ENCODE measurements around the gene RTN4.
"Not testable (repeated sequence)": the region's sequence is repeated elsewhere in the genome, so short reads cannot be mapped to it uniquely, and the experiment has no call there.

Gene RTN4, protein sequence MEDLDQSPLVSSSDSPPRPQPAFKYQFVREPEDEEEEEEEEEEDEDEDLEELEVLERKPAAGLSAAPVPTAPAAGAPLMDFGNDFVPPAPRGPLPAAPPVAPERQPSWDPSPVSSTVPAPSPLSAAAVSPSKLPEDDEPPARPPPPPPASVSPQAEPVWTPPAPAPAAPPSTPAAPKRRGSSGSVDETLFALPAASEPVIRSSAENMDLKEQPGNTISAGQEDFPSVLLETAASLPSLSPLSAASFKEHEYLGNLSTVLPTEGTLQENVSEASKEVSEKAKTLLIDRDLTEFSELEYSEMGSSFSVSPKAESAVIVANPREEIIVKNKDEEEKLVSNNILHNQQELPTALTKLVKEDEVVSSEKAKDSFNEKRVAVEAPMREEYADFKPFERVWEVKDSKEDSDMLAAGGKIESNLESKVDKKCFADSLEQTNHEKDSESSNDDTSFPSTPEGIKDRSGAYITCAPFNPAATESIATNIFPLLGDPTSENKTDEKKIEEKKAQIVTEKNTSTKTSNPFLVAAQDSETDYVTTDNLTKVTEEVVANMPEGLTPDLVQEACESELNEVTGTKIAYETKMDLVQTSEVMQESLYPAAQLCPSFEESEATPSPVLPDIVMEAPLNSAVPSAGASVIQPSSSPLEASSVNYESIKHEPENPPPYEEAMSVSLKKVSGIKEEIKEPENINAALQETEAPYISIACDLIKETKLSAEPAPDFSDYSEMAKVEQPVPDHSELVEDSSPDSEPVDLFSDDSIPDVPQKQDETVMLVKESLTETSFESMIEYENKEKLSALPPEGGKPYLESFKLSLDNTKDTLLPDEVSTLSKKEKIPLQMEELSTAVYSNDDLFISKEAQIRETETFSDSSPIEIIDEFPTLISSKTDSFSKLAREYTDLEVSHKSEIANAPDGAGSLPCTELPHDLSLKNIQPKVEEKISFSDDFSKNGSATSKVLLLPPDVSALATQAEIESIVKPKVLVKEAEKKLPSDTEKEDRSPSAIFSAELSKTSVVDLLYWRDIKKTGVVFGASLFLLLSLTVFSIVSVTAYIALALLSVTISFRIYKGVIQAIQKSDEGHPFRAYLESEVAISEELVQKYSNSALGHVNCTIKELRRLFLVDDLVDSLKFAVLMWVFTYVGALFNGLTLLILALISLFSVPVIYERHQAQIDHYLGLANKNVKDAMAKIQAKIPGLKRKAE

DNA sequence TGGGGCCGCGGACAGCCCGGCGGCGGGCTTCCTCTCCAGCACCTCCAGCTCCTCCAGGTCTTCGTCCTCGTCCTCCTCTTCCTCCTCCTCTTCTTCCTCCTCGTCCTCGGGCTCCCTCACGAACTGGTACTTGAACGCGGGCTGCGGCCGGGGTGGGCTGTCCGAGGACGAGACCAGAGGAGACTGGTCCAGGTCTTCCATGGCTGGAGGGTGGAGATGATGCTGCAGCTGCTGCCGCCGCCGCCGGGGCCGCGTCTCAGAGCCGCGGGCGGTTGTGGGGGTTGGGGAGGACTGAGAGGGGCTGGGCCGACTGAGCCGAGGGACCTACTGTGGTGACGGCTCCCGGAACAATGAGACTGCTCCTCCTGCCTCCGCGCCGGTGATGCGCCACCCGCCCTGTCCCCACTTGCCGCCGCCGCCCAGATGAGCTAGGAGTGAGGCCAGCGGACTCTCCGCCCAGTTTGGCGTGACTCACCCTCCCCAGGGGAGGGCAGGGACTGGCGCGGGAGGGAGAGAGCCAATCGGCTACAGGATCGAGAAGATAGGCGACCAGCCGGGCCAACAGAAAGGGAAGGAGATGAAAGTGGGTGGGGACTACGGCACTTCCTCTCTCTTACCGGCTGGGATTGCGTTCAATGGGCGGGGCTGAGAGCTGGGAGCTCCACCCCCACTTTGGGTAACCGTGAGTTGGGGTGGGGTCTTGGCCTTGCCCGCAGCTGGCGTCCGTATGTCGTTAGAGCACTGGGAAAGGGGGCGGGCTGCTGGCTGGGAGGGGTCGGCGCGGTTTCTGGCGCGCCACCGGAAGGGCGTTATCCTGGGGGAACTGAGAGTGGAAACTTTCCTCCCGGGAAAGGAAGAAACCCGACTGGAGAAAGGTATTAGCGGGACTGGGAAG lies at the start of gene RTN4:
Gene RTN4 (minus strand): TSS at position 352 of the 895 bp plus-strand sequence. CDS start 151 bp downstream, at position 201.
- Histone ChIP-seq H3K27me3 (ENCODE audit: control insufficient read depth in 2 of 2, insufficient read depth in 2 of 2, low read length in 2 of 2) (no peaks in the 10 kb centered on the region), H3K36me3 (ENCODE audit: control insufficient read depth in 2 of 2, insufficient read depth in 2 of 2, low read length in 2 of 2) (no peaks in the 10 kb centered on the region), H3K9me3 (ENCODE audit: control insufficient read depth in 2 of 2, low read length in 2 of 2) (no peaks in the 10 kb centered on the region), H3K27ac (ENCODE audit: low read depth in 2 of 2, low read length in 2 of 2) (peak within 1 kb of the TSS; percentile 99 to 100), H3K9ac (ENCODE audit: low read depth in 1 of 2, low read length in 2 of 2) (peak within 1 kb of the TSS; percentile 96 to 99), H3K4me1 (ENCODE audit: control insufficient read depth in 2 of 2, insufficient read depth in 2 of 2, low read length in 2 of 2) (peaks cover 16 to 18% of the 10 kb centered on the region in 2 donors), H3K4me3 (ENCODE audit: low read length in 2 of 2) (peak within 1 kb of the TSS; percentile 91 to 97)

DNA sequence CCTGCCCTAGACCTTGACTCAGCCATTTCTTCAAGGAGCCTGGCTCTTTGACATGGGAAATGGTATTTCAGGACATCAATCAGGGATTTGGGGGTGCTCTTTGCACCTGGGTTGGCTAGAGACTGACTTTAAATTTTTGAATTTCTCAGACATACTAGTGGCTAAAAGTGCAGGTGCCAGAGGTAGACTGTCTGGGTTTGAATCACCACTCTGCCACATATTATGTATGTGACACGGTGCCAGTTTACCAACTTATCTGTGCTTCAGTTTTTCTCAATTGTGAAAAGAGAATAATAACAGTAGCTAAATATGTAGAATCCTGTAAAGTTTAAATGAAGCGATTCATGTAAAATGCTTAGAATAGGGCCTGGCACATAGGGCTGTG lies 49.2 kb upstream of the RTN4 start:
- peaks cover 2 to 4% of the 10 kb centered on the region in 2 donors for H3K4me1 ChIP-seq (ENCODE audit: control insufficient read depth in 2 of 2, insufficient read depth in 2 of 2, low read length in 2 of 2)
- no peak overlapping the region for H3K9ac ChIP-seq (ENCODE audit: low read depth in 1 of 2, low read length in 2 of 2)
- H3K27ac ChIP-seq (ENCODE audit: low read depth in 2 of 2, low read length in 2 of 2): no peak overlapping the region

DNA sequence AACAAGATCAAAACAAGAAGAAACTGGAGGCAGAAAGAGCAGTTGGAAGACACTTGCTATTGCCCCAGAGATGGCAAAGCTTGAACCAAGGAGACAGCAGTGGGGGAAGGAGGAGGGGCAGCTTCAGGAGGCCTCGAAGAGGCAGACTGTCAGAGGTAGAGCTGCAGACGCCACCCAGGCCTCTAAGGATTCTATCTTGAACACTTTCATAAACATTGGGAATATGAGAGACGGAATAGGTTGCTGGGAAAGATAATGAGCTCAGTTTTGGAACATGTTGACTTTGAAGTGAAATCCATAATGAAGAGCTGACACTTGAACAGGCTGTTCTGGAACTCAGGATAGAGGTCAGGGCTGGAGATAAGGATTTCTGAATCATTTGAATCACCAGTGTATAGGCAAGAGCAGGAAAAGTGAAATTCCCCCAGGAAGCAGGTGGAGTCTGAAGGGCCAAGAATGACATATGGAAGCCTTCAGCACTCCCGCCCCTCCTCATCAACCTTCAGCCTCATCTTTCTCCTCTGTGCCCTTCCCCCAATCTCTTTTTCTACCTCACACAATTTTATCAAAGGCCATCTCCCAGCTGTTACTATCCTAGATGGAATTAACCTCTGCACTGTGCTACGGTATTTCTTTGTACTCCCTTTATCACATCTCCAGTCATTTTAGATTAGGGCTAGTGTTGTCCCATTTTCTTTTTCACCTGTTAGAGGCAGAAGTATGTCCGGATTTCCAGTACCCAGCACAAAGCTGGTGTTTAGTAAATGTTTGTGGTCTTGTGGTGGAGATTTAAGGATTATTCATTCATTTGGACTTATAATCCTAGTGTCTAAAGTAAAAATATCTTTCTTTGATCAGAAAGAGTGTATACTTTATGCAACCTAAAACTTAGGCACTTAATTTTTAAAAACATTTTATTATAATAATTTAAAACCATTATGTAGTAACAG lies 47.5 kb upstream of the RTN4 start:
- Histone ChIP-seq H3K4me1 (ENCODE audit: control insufficient read depth in 2 of 2, insufficient read depth in 2 of 2, low read length in 2 of 2) (peaks cover 2 to 4% of the 10 kb centered on the region in 2 donors), H3K4me3 (ENCODE audit: low read length in 2 of 2) (no peak overlapping the region), H3K27ac (ENCODE audit: low read depth in 2 of 2, low read length in 2 of 2) (peak overlapping the region in 1 of 2 donors; percentile 34), H3K36me3 (ENCODE audit: control insufficient read depth in 2 of 2, insufficient read depth in 2 of 2, low read length in 2 of 2) (no peaks in the 10 kb centered on the region), H3K9me3 (ENCODE audit: control insufficient read depth in 2 of 2, low read length in 2 of 2) (no peaks in the 10 kb centered on the region), H3K27me3 (ENCODE audit: control insufficient read depth in 2 of 2, insufficient read depth in 2 of 2, low read length in 2 of 2) (no peaks in the 10 kb centered on the region), H3K9ac (ENCODE audit: low read depth in 1 of 2, low read length in 2 of 2) (no peak overlapping the region)

More for the DNA sequence above, 49.2 kb upstream of the RTN4 start:
- Histone ChIP-seq H3K9me3 (ENCODE audit: control insufficient read depth in 2 of 2, low read length in 2 of 2) (no peaks in the 10 kb centered on the region), H3K36me3 (ENCODE audit: control insufficient read depth in 2 of 2, insufficient read depth in 2 of 2, low read length in 2 of 2) (no peaks in the 10 kb centered on the region), H3K27me3 (ENCODE audit: control insufficient read depth in 2 of 2, insufficient read depth in 2 of 2, low read length in 2 of 2) (no peaks in the 10 kb centered on the region), H3K4me3 (ENCODE audit: low read length in 2 of 2) (no peak overlapping the region)

DNA sequence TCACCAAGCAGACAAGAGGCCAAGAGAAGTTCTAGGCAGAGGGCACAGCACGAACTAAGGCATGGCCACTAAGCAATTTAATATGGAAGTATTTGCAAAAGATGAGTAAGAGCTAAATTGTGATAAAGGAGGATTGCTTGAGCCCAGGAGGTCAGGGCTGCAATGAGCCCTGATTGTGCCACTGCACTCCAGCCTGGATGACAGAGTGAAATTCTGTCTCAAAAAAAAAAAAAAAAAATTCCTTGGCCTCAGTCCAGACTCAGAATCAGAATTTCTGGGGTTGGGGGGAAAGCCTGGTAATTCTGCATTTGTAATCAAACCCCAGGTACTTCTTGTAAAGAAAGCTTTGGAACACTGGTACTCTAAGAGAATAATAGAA lies 46.8 kb upstream of the RTN4 start:
- no peaks in the 10 kb centered on the region for H3K36me3 ChIP-seq (ENCODE audit: control insufficient read depth in 2 of 2, insufficient read depth in 2 of 2, low read length in 2 of 2)
- peaks cover 4 to 7% of the 10 kb centered on the region in 2 donors for H3K4me1 ChIP-seq (ENCODE audit: control insufficient read depth in 2 of 2, insufficient read depth in 2 of 2, low read length in 2 of 2)
- H3K9me3 ChIP-seq (ENCODE audit: control insufficient read depth in 2 of 2, low read length in 2 of 2): no peaks in the 10 kb centered on the region
- H3K9ac ChIP-seq (ENCODE audit: low read depth in 1 of 2, low read length in 2 of 2): no peak overlapping the region
- H3K4me3 ChIP-seq (ENCODE audit: low read length in 2 of 2): no peak overlapping the region
- peak overlapping the region in 1 of 2 donors; percentile 34 for H3K27ac ChIP-seq (ENCODE audit: low read depth in 2 of 2, low read length in 2 of 2)
- H3K27me3 ChIP-seq (ENCODE audit: control insufficient read depth in 2 of 2, insufficient read depth in 2 of 2, low read length in 2 of 2): no peaks in the 10 kb centered on the region

DNA sequence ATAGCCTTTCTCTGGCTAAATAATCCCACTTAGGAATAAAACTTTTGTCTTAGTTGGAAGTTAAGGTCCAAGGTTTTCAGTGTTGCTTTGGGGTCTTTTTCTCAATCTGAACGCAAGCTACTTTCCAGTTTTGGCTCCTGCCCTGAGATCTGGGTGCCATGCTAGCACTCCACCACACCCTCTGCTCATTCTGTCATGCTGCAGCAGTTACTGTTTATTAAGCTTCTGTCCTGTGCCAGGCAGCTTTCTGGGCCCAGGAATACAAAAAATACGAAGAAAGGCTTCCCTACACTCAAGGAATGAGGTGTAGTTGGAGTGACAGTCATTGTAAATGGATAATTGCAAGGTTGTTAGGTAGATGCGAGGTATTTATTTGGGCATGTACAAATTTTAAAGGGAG lies 46.3 kb upstream of the RTN4 start:
- Histone ChIP-seq H3K9me3 (ENCODE audit: control insufficient read depth in 2 of 2, low read length in 2 of 2) (no peaks in the 10 kb centered on the region), H3K9ac (ENCODE audit: low read depth in 1 of 2, low read length in 2 of 2) (no peak overlapping the region), H3K27me3 (ENCODE audit: control insufficient read depth in 2 of 2, insufficient read depth in 2 of 2, low read length in 2 of 2) (no peaks in the 10 kb centered on the region), H3K4me3 (ENCODE audit: low read length in 2 of 2) (no peak overlapping the region), H3K4me1 (ENCODE audit: control insufficient read depth in 2 of 2, insufficient read depth in 2 of 2, low read length in 2 of 2) (peaks cover 4 to 7% of the 10 kb centered on the region in 2 donors), H3K36me3 (ENCODE audit: control insufficient read depth in 2 of 2, insufficient read depth in 2 of 2, low read length in 2 of 2) (no peaks in the 10 kb centered on the region), H3K27ac (ENCODE audit: low read depth in 2 of 2, low read length in 2 of 2) (no peak overlapping the region)

DNA sequence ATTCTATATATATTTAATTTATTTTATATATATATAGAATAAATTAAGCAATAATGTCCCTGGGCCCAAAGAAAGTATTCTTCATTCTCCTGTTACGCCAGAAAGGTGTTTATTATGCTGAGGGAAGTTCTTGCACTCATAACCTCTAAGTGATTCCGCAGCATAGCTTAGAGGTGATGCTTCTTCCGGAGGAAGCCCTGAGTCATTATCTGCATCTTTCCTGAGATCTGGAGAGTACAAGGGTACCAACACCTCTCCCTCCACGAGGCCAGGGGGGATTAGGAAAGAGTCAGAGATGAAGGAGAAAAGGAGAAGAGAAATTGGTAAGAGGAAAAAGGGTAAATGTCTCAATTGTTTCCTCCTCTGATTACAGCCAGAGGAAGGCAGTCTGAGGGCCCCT lies 43.1 kb upstream of the RTN4 start:
- Histone ChIP-seq H3K4me1 (ENCODE audit: control insufficient read depth in 2 of 2, insufficient read depth in 2 of 2, low read length in 2 of 2) (peaks cover 0 to 5% of the 10 kb centered on the region in 2 donors), H3K27me3 (ENCODE audit: control insufficient read depth in 2 of 2, insufficient read depth in 2 of 2, low read length in 2 of 2) (no peaks in the 10 kb centered on the region), H3K9me3 (ENCODE audit: control insufficient read depth in 2 of 2, low read length in 2 of 2) (no peaks in the 10 kb centered on the region), H3K36me3 (ENCODE audit: control insufficient read depth in 2 of 2, insufficient read depth in 2 of 2, low read length in 2 of 2) (no peaks in the 10 kb centered on the region), H3K4me3 (ENCODE audit: low read length in 2 of 2) (no peak overlapping the region), H3K27ac (ENCODE audit: low read depth in 2 of 2, low read length in 2 of 2) (no peak overlapping the region), H3K9ac (ENCODE audit: low read depth in 1 of 2, low read length in 2 of 2) (no peak overlapping the region)

DNA sequence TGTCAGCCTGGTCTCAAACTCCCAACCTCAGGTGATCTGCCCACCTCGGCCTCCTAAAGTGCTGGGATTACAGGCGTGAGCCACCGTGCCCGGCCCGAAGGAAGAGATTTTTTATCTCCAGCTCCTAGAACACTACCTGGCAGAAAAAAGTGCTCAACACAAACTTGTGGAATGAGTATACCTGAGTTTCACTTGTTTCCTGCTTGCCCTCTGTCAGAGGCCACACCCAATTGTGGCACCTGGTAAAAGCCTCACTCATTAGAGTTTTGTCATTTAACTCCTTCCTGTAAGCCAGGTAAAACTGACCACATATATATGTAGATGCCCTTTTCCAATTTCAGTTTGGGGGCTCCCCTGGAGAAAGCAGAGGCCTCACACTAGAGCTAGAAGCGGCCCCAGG lies 42.2 kb upstream of the RTN4 start:
- peak overlapping the region; percentile 24 to 44 for H3K27ac ChIP-seq (ENCODE audit: low read depth in 2 of 2, low read length in 2 of 2)
- H3K4me1 ChIP-seq (ENCODE audit: control insufficient read depth in 2 of 2, insufficient read depth in 2 of 2, low read length in 2 of 2): peaks cover 0 to 5% of the 10 kb centered on the region in 2 donors
- no peaks in the 10 kb centered on the region for H3K9me3 ChIP-seq (ENCODE audit: control insufficient read depth in 2 of 2, low read length in 2 of 2)
- H3K27me3 ChIP-seq (ENCODE audit: control insufficient read depth in 2 of 2, insufficient read depth in 2 of 2, low read length in 2 of 2): no peaks in the 10 kb centered on the region
- H3K4me3 ChIP-seq (ENCODE audit: low read length in 2 of 2): no peak overlapping the region
- no peak overlapping the region for H3K9ac ChIP-seq (ENCODE audit: low read depth in 1 of 2, low read length in 2 of 2)
- H3K36me3 ChIP-seq (ENCODE audit: control insufficient read depth in 2 of 2, insufficient read depth in 2 of 2, low read length in 2 of 2): no peaks in the 10 kb centered on the region

DNA sequence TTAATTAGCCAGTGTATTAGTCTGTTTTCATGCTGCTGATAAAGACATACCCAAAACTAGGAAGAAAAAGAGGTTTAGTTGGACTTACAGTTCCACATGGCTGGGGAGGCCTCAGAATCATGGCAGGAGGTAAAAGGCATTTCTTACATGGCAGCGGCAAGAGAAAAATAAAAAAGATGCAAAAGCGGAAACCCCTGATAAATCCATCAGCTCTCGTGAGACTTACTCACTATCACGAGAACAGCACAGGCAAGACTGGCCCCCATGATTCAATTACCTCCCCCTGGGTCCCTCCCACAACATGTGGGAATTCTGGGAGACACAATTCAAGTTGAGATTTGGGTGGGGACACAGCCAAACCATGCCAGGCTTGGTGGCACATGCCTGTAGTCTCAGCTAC lies 41.4 kb upstream of the RTN4 start:
- H3K4me3 ChIP-seq (ENCODE audit: low read length in 2 of 2); H3K9me3 ChIP-seq (ENCODE audit: control insufficient read depth in 2 of 2, low read length in 2 of 2): not testable (repeated sequence)

More for the DNA sequence above, 41.4 kb upstream of the RTN4 start:
- H3K27ac ChIP-seq (ENCODE audit: low read depth in 2 of 2, low read length in 2 of 2); H3K36me3 ChIP-seq (ENCODE audit: control insufficient read depth in 2 of 2, insufficient read depth in 2 of 2, low read length in 2 of 2); H3K9ac ChIP-seq (ENCODE audit: low read depth in 1 of 2, low read length in 2 of 2); H3K4me1 ChIP-seq (ENCODE audit: control insufficient read depth in 2 of 2, insufficient read depth in 2 of 2, low read length in 2 of 2); H3K27me3 ChIP-seq (ENCODE audit: control insufficient read depth in 2 of 2, insufficient read depth in 2 of 2, low read length in 2 of 2): not testable (repeated sequence)
